Testis (tissue), 3 donors: ENCODE measurements around the gene TBC1D9. TPM values are rescaled to one million over a fixed set of nuclear protein-coding genes. Genes with fewer than 3 reads are reported as not detected.

Experiments
- DNase-seq: peaks from one replicate; pipeline ENCODE4 v3.0.0-alpha.2; 2019
- H3K27ac ChIP-seq, 2 donors: fragments of 200-600 bp; sonication (generic); one replicate each; pipeline ENCODE4 v1.5.1; 2019
- H3K27me3 ChIP-seq: fragments of 200-600 bp; sonication (generic); one replicate; pipeline ENCODE4 v1.5.1; 2019
- H3K36me3 ChIP-seq: fragments of 200-600 bp; sonication (generic); one replicate; pipeline ENCODE4 v1.5.1; 2017; ENCODE audit warnings: low read depth; ENCODE audit errors: missing control alignments
- H3K4me1 ChIP-seq: fragments of 200-600 bp; sonication (generic); one replicate; pipeline ENCODE4 v1.5.1; 2019
- H3K4me3 ChIP-seq, 2 donors: fragments of 200-600 bp; sonication (generic); one replicate each; pipeline ENCODE4 v1.5.1; 2017 to 2019
- H3K9me3 ChIP-seq: fragments of 200-600 bp; sonication (generic); one replicate; pipeline ENCODE4 v1.5.1; 2017
- CTCF ChIP-seq, 3 experiments: fragments of 450-650 bp in 2 of 3; fragments of 200-600 bp in 1 of 3; sonication (generic) in 1 of 3; IDR thresholded peaks; one replicate each; pipeline ENCODE4 v1.5.1; 2016 to 2019; ENCODE audit warnings: antibody characterized with exemption in 3 of 3, mild to moderate bottlenecking in 2 of 3, moderate library complexity in 1 of 3
- POLR2A ChIP-seq: fragments of 450-650 bp; IDR thresholded peaks from one replicate; pipeline ENCODE4 v1.6.1; 2017; ENCODE audit warnings: antibody characterized with exemption, mild to moderate bottlenecking, moderate library complexity
- WGBS, 2 donors: methylation state at CpG; one replicate each; pipeline ENCODE4 v1.1.5; 2018; 5-methylcytosine and 5-hydroxymethylcytosine counted together
- intact Hi-C: fragments of 100-400 bp; cut with DNase I; formaldehyde crosslinking; loops from one replicate; pipeline ENCODE4 v1.15.1; 2023; ENCODE audit warnings: low total_unique reads
- polyA plus RNA-seq: library from polyadenylated mRNA; stranded (reverse); fragments of 350-450 nt; fragmentation: Illumina TruSeq; extraction: RNeasy Lipid Tissue Mini Kit (QIAGEN cat#74804); gene quantifications from one replicate; pipeline ENCODE4 v1.2.3, GENCODE V29; 2014; ENCODE audit warnings: low read depth, low replicate concordance; ENCODE audit not compliant: insufficient read depth
- total RNA-seq, 2 donors: library from RNA; depleted of rRNA; stranded (reverse); fragments of >200 nt; gene quantifications; one replicate each; pipeline ENCODE4 v1.2.3, GENCODE V29; 2016

Gene TBC1D9
- total and polyA plus RNA-seq, 3 donors from 2014 or later: 8.6 to 13.1 (median 9.8) TPM

- DNase-seq: no peak
- 86 to 89% methylated on average over 6 of the region's 6 CpGs for WGBS, 2 donors
- Histone ChIP-seq H3K9me3 (no peaks in the 10 kb centered on the region), H3K4me1 (no peaks in the 10 kb centered on the region), H3K27ac (no peak overlapping the region), H3K36me3 (no peaks in the 10 kb centered on the region), H3K4me3 (no peak overlapping the region), H3K27me3 (no peaks in the 10 kb centered on the region)
- TF ChIP-seq CTCF (IDR thresholded peaks at IDR 0.05) (no peak), POLR2A (no peak)
- intact Hi-C loops: no loop called here
Observed at GRCh38 chr4:140774510-140774909, 18.3 kb upstream of the TBC1D9 start.

GRCh38 chr4:140769209-140769608 is 13.0 kb upstream of the TBC1D9 start:
- H3K36me3 ChIP-seq: no peaks in the 10 kb centered on the region
- intact Hi-C loops: no loop called here
- H3K4me1 ChIP-seq: no peaks in the 10 kb centered on the region
- TF ChIP-seq CTCF (IDR thresholded peaks at IDR 0.05): no peak
- no peak for TF ChIP-seq POLR2A
- DNase-seq: no peak
- WGBS, 2 donors: 77 to 78% methylated on average over 3 of the region's 3 CpGs
- H3K27me3 ChIP-seq: no peaks in the 10 kb centered on the region
- H3K27ac ChIP-seq: no peak overlapping the region
- no peaks in the 10 kb centered on the region for H3K9me3 ChIP-seq
- H3K4me3 ChIP-seq: no peak overlapping the region

GRCh38 chr4:140764785-140765392 is 8.7 kb upstream of the TBC1D9 start:
- no peak overlapping the region for H3K27ac ChIP-seq
- H3K4me1 ChIP-seq: no peaks in the 10 kb centered on the region
- H3K27me3 ChIP-seq: no peaks in the 10 kb centered on the region
- H3K4me3 ChIP-seq: no peak overlapping the region
- H3K9me3 ChIP-seq: no peaks in the 10 kb centered on the region
- peak; percentile 24 for DNase-seq
- no peaks in the 10 kb centered on the region for H3K36me3 ChIP-seq
- TF ChIP-seq CTCF (IDR thresholded peaks at IDR 0.05) (no peak), POLR2A (no peak)
- WGBS, 2 donors: 47 to 53% methylated on average over 7 of the region's 7 CpGs
- intact Hi-C loops: no loop called here

- Histone ChIP-seq H3K27me3 (no peaks in the 10 kb centered on the region), H3K36me3 (no peaks in the 10 kb centered on the region), H3K4me3 (no peak overlapping the region), H3K4me1 (peaks cover 5% of the 10 kb centered on the region), H3K9me3 (no peaks in the 10 kb centered on the region), H3K27ac (no peak overlapping the region)
- DNase-seq: no peak
- intact Hi-C loops: no loop called here
- no peak for TF ChIP-seq POLR2A
- TF ChIP-seq CTCF (IDR thresholded peaks at IDR 0.05): no peak
- 93 to 96% methylated on average over 3 of the region's 3 CpGs for WGBS, 2 donors
Observed at GRCh38 chr4:140762202-140762601, 6.0 kb upstream of the TBC1D9 start.

- Histone ChIP-seq H3K27ac (peak overlapping the region; percentile 98 to 99), H3K9me3 (no peaks in the 10 kb centered on the region), H3K27me3 (no peaks in the 10 kb centered on the region), H3K36me3 (no peaks in the 10 kb centered on the region), H3K4me3 (peak overlapping the region; percentile 84 to 85), H3K4me1 (peaks cover 13% of the 10 kb centered on the region)
- intact Hi-C loops: no loop called here
- WGBS, 2 donors: 2 to 3% methylated on average over 3 of the region's 3 CpGs
- TF ChIP-seq CTCF (IDR thresholded peaks at IDR 0.05) (no peak), POLR2A (no peak)
- DNase-seq: no peak
Observed at GRCh38 chr4:140757232-140757630, 1.0 kb upstream of the TBC1D9 start.
